GM18511 (cell line): ENCODE measurements around the gene RBBP5.

ENCODE experiments used
- ATAC-seq: cut with Tn5 transposase; IDR thresholded peaks from one replicate; pipeline ENCODE4 v1.9.1; 2021; ENCODE audit warnings: mild to moderate bottlenecking, moderate library complexity; ENCODE audit not compliant: unreplicated experiment

RBBP5 gene

DNA sequence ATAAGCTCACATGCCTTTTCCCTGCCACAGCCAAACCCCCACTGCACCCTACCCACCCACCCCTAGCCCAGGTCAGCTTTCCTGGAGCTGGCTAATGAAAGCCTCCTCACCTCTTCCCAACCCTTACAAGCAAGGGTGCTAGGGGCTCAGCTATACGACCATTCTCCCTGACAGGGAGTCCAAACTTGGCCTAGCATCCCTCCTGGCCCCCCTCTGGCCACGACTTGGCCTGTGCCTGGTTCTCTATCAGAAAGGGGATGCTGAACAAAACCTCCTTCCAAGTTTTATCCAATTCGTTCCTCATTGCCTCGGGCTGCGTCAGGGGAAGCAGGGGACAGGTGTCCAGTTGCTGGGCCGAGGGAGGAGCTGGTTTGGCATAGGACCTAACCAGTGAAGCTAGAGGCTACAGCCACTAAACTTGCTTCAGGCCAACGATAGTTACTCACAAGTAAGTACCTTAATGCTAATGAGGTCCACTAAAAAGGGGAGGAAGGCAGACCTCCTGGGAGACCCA is 46.1 kb downstream of the RBBP5 start:
- ATAC-seq: no peak

DNA sequence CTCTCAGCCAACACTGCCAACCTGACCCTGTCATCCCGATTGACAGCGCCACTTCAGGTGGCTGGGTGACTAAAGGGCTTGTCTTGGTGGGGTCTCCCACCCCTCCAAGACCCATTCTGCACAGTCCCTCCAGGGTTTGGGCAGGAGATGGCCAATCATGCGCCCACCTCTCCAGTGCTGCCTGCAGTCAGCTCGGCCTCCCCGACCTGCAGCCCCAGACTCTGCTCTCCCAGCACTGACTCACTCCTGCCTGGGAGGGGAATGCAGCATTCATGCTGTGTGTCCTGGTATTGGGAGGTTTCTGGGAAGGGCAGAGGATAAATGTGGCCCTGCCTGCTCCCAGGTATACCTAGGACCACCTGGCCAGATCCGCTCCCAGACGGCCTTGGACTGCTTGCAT is 47.3 kb downstream of the RBBP5 start:
- no peak for ATAC-seq

DNA sequence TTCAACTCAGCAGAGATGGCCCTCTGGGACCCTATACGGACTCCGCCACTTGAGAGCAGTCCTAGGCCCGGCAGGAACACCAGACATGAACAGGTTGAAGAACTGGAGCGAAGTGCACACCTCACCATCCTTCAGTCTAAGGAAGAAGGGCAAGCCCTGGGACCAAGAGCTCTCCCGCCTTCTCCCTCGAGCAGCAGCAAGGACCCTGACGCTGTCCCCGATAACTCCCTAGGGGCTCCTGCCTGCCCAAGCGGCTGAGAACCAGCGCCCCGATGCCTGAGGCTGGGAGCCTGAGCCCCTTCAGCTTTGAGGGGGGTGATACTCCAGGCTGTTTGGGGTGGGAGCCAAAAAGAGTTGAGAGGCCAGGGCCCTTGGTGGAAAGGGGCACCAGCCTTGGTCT is 47.7 kb downstream of the RBBP5 start:
- ATAC-seq: no peak

DNA sequence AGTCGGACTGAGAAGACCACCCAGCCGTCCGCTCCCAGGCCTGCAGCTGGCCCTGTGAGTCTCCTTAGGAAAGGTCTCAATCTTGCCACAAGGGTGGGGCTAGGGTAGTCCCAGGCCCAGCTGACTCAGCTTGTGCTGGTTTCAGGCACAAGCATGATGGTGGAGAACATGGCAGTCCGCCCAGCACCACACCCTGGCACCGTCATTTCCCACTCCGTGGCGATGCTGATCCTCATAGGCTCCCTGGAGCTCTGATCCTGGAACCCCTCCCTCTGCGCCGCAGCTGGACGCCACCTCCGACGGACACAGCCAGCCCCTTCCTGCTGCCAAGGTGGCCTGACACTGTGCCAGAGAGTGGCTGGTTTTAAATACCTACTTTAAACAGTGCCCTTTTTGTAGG is 48.3 kb downstream of the RBBP5 start:
- ATAC-seq: no peak

DNA sequence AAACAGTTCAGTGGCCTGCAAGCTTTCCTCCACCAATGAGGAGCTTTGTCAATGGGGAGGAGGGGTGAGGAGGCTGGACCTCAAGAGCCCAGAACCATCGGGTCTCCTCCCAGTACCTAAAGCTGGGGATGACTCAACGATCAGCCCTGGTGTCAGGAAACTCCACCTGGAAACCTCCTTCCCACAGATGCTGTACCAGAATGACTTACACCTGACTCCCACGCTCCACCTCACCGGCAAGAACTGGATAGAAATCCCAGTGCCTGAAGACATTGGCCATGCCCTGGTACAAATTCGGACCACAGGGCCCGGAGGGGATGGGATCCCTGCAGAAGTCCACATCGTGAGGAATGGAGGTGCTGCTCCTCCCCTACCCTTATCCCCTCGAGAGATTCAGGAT is 48.9 kb downstream of the RBBP5 start:
- ATAC-seq: no peak

DNA sequence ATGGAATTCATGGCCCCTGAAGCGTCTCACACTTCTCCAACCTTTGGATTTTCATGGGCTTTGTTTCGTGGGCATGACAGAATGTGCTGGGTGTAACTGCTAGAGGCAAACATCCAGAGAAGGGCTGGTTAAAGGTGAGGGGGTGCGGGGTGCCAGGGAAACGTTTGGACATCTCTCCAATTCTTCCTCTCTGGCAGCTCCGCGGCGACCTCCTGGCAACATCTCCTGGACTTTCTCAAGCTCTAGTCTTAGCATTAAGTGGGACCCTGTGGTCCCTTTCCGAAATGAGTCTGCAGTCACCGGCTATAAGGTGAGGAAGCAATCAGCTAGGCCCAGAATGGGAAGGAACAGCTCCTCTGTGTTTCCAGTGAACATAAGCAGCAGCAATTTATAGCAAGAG is 49.5 kb downstream of the RBBP5 start:
- ATAC-seq: no peak

DNA sequence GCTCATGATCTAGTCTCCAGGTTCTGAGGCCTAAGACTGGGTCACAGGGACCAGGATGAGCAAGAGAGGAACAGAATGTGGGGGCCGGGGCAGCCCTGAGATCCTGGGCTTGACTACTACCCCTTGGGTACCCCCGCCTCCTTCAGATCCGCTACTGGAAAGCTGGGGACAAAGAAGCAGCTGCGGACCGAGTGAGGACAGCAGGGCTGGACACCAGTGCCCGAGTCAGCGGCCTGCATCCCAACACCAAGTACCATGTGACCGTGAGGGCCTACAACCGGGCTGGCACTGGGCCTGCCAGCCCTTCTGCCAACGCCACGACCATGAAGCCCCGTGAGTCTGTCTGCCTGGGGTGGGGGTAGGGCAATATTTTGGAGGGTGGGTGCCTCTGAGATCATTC is 50.0 kb downstream of the RBBP5 start:
- ATAC-seq: no peak

DNA sequence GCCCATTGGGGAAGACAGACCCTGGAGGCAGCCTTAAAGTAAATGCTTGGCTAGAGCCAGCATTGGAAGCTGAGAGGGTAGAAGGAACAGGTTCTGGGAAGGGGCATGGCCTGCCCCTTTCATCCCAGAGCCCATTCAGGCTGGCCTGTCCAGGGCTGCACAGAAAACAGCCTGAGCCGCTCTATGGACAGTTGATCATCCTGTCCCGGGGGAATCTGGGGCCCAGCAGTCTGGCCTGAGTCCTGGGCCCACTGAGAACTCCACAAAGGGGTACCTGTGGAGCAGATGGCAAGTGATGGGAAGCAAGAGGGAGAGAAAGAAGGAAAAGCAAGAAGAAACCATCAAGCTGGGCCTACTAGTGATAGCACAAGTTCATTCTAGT is 50.8 kb downstream of the RBBP5 start:
- no peak for ATAC-seq

DNA sequence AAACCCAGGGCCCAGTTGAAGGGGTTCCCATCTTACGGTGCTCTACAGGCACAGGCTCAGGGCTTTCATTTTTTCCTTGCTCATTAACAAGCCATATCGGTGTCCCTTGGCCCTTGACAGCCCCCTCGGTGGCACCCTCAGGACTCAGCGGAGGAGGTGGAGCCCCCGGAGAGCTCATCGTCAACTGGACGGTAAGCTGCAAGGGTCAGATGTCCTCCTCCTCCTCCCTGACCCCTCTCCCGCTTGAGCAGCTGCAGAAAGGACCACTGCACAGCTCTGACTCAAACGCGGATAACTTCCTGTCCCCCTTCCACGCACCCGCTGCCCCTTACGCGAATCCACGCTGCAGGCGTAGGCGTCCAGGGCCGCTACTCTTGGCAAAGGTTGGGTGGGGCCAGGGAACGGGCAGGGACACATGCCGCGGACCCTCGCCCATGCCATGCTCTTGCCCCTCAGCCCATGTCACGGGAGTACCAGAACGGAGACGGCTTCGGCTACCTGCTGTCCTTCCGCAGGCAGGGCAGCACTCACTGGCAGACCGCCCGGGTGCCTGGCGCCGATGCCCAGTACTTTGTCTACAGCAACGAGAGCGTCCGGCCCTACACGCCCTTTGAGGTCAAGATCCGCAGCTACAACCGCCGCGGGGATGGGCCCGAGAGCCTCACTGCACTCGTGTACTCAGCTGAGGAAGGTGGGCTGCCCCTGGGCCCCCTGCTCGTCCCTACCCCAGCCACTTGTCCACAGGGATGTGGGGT is 52.2 kb downstream of the RBBP5 start:
- ATAC-seq: no peak

DNA sequence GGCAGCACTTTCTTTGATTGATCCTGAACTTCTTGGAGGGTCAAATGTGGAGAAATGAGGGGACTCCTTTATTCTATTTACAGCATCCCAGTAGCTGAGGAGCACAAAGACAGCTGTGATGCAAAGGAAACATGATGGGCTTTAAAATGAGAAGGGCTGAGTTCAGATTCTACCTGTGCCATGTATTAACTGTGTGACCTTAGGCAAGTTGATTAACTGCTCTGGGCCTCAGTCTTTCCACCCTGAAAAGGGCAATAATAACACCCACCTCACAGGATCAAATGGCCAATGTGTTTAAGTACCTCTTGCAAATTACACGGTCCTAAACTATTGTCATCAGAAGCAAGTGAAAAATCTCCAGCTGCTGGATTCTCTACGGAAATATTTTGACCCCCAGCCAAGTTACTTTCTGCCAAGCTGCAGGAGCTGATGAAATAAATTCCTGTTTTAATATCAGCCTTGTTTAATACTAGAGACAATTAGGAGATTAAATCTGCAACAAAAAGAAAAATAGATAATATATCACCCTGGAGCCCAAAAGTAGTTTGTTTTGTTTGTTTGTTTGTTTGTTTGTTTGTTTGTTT is 53.2 kb downstream of the RBBP5 start:
- no peak for ATAC-seq

DNA sequence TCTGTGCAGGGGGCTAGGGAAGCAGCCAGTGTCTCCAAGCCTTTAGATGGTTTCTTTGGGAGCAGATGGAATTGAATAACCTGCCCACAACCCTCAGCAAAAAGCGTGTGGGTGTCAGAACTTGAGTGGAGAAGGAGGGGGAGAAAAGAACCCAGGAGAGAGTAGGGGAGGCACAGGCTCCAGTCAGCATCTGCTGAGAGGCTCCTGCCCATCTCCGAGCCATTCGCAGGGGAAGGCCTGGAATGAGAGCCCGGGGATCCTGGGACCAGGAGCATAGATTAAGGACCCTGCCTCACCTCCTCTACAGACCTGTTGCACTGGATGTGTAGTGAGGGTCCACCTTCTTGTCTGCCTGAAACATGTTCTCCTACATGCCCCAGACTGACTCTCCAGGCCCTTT is 53.8 kb downstream of the RBBP5 start:
- no peak for ATAC-seq

DNA sequence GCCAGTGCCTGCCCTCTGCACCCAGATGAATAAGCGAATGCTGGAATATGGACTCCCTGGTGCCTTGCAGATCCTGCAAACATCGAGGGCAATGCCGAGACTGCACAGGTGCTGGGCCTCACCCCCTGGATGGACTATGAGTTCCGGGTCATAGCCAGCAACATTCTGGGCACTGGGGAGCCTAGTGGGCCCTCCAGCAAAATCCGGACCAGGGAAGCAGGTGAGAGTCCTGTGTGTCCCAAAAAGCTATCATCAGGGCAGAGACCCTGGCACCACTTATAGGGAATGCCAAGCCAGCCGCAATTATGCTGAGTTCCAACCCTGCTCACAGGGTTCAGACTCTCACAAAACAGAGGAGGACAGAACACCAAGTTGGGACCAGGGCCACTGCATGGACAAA is 54.7 kb downstream of the RBBP5 start:
- no peak for ATAC-seq

DNA sequence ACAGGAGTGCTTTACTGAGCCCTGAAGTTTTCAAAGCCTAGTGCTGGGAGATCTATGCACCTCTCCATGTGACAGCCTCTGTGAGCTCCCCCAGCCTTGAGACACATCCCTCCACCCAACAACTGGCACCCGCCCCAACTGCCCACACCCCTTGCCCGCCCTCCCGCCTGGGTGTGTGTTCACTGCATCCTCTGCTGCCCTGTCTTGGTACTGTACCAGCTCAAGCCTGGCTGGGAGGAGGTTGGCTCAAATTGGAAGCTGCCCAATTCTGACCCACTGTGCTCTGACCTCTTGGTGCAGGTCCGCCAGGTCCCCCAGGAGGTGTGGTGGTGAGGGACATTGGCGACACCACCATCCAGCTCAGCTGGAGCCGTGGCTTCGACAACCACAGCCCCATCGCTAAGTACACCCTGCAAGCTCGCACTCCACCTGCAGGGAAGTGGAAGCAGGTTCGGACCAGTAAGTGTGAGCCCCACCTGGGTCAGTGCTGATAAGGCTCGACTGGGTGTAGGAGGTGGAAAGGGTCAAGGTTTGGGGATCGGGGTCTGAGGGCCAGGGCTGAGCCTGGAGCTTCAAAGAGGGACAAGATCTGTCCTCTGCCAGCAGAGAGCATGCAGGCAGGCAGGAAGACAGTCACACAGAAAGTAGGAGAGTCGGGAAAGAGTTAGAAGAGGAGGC is 55.5 kb downstream of the RBBP5 start:
- no peak for ATAC-seq

DNA sequence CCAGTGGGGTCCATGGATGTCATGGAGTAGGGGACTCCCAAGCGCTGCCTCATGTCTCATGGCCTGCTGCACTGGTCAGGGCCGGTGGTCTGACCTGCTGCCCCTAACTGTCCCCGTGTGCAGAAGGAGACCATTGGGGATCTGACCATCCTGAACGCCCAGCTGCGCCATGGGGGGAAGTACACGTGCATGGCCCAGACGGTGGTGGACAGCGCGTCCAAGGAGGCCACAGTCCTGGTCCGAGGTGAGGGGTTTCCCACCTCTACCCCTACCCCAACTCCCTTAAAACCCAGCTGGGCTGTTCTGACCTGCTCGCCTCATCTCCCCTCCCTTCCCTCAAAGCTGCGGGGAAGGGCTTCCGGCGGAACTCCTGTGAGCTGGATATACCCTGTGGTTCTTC is 56.1 kb downstream of the RBBP5 start:
- ATAC-seq: no peak

DNA sequence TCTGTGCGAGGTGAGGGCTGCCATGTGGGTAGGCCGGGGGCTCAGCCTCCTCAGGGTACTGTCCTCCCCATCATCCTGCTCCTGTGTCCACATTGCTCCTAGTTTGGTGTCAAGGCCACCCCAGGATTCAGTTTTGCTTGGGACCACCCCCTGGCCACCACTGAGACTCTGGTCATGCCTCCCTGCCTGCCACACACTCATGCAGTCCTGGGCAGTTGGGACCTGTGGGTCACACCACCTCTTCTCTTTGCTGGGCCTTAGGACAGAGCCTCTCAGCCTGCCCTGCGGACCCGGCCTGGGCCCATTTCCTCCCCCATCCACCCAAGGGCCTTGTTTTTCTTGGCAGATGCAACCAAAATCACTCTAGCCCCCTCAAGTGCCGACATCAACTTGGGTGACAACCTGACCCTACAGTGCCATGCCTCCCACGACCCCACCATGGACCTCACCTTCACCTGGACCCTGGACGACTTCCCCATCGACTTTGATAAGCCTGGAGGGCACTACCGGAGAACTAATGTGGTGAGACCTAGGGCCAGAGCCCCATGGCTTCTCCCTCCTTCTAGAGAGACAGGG is 56.9 kb downstream of the RBBP5 start:
- no peak for ATAC-seq

DNA sequence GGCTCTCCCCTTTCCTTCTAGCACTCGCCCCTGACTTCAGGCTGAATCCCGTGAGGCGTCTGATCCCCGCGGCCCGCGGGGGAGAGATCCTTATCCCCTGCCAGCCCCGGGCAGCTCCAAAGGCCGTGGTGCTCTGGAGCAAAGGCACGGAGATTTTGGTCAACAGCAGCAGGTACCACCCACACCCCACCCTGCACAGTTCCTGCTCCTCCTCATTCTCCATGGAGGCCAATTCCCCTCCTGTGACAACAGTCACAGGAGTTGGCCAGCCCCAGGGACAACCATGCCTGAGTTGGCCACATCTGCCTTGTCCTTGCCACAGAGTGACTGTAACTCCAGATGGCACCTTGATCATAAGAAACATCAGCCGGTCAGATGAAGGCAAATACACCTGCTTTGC is 57.5 kb downstream of the RBBP5 start:
- ATAC-seq: no peak

DNA sequence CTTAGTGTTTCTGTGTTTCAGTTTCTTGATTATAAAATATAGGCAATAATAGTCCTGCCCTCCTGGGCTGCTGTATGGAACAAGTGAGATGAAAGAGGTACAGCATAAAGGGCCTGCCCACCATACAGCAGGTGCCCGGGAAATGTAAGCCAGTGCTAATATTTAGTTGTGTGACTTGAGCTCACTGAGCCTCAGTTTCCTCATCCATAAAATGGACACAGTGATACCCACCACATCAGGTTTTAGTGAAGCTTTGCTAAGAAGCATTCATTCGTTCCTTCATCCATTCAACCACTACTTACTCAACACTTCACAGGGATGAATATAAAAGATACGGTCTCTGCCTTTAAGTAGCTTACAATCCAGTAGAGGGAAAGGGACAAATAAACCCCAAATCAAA is 58.9 kb downstream of the RBBP5 start:
- ATAC-seq: no peak

DNA sequence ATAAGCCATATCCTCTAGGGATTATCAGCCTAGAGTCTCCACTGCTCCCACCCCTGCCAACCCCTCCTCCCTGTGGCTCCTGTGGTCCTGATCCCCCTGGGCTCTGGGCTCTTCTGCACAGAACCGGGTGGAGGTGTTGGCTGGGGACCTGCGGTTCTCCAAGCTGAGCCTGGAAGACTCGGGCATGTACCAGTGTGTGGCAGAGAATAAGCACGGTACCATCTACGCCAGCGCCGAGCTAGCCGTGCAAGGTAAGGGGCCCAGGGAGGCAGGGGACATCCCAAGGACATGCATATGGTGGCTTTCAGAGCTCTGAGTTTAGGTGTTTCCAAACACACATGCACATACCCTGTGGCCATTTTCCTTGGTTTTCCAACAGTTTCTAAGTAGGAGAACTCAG is 59.5 kb downstream of the RBBP5 start:
- ATAC-seq: no peak

DNA sequence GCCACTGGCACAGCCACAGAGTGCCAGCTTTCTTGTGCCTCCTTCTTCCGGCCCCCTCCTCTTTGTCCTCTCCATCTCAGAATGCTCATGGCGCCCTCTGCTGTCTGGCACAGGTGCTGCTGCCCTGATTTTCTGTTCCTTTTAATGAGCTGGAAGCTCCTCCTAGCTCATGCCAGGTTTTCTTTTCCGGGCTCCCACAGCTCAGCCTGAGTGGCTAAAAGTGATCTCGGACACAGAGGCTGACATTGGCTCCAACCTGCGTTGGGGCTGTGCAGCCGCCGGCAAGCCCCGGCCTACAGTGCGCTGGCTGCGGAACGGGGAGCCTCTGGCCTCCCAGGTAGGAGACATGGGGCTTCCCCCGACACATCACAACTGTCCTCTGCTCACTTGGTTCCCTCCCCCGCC is 60.1 kb downstream of the RBBP5 start:
- no peak for ATAC-seq

DNA sequence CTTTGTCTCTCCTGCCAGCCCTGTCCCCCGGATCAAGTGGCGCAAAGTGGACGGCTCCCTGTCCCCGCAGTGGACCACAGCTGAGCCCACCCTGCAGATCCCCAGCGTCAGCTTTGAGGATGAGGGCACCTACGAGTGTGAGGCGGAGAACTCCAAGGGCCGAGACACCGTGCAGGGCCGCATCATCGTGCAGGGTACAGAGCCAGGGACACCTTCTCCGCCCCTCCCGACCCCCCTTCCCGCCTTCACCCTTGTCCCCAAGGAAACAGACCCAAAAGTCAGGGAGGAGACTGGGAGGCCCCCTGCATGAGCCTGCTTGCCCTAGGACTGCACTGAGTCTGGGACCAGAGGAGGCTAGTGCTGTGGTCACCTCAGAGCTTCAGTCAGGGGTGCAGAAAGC is 60.6 kb downstream of the RBBP5 start:
- no peak for ATAC-seq

DNA sequence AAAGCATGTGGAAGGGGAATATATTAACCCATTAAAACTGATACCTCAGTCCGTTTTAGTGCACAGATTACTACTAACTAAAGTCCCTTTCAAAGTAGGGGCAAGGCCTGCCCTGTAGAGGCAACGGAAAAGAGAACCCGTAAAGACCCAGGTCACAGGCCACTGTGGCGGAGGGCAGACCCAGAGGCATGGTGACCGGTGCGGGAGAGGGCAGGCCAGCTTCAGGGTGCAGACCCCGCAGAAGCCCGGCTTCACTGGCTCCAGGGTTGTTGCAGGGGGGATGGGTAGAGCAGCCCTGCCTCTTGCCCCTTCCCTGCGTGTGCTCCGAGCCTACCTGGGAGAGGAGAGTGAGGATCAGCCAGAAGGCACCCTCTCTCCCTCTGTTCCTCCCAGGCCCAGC is 61.0 kb downstream of the RBBP5 start:
- no peak for ATAC-seq

DNA sequence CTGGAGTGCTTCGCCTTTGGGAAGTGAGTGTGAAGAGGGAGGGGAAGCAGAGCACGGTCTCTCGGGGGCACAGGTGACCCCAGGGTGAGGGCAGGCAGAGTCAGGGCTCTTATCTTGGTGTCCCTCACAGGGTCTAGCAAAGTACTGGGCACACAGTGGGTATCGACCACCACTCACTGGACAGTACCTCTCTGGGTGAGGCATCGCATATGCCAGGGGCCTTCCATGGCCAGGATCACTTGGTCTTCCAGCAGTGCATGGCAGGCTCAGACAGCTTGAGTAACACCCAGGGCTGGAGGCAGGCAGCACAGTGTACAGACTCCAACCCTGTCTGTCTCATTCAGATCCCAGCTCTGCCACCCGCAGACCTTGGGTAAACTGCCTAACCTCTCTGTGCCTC is 62.1 kb downstream of the RBBP5 start:
- ATAC-seq: no peak
